BLaER1 (cell line): Measurements from ENCODE around the gene CCDC158.
"Not testable (repeated sequence)": the region's sequence is repeated elsewhere in the genome, so short reads cannot be mapped to it uniquely, and the experiment has no call there.

ENCODE experiments used
- H3K27ac ChIP-seq: shearing (Covaris generic); formaldehyde crosslinking; 2 replicates; pipeline ENCODE4 v1.8.1; 2022
- H3K27me3 ChIP-seq: shearing (Covaris generic); formaldehyde crosslinking; 2 replicates; pipeline ENCODE4 v1.8.1; 2022
- H3K36me3 ChIP-seq: shearing (Covaris generic); formaldehyde crosslinking; 2 replicates; pipeline ENCODE4 v1.8.1; 2022
- H3K4me1 ChIP-seq: shearing (Covaris generic); formaldehyde crosslinking; 2 replicates; pipeline ENCODE4 v1.8.1; 2022
- H3K4me2 ChIP-seq: shearing (Covaris generic); formaldehyde crosslinking; 2 replicates; pipeline ENCODE4 v1.8.1; 2022
- H3K4me3 ChIP-seq: shearing (Covaris generic); formaldehyde crosslinking; 2 replicates; pipeline ENCODE4 v1.8.1; 2022
- H3K9ac ChIP-seq: shearing (Covaris generic); formaldehyde crosslinking; 2 replicates; pipeline ENCODE4 v1.8.1; 2022
- H3K9me3 ChIP-seq: shearing (Covaris generic); formaldehyde crosslinking; 2 replicates; pipeline ENCODE4 v1.8.1; 2022
- H4K20me1 ChIP-seq: shearing (Covaris generic); formaldehyde crosslinking; 2 replicates; pipeline ENCODE4 v1.8.1; 2022
- Cebpa-rat ChIP-seq: shearing (Covaris generic); IDR thresholded peaks from 2 replicates; pipeline ENCODE4 v1.8.1; 2022

CCDC158 gene

GRCh38 chr4:76375703-76376102 lies 45.2 kb downstream of the CCDC158 start:
- Histone ChIP-seq H3K27ac (no peak overlapping the region), H3K36me3 (no peaks in the 10 kb centered on the region), H3K4me3 (no peak overlapping the region), H3K4me1 (no peaks in the 10 kb centered on the region), H4K20me1 (no peaks in the 10 kb centered on the region), H3K4me2 (no peak overlapping the region), H3K9ac (no peak overlapping the region), H3K9me3 (peaks cover 10% of the 10 kb centered on the region), H3K27me3 (no peaks in the 10 kb centered on the region)
- no peak for TF ChIP-seq Cebpa-rat

GRCh38 chr4:76374798-76375197 lies 46.1 kb downstream of the CCDC158 start:
- TF ChIP-seq Cebpa-rat = no peak
- Histone ChIP-seq H3K4me2 (no peak overlapping the region), H4K20me1 (no peaks in the 10 kb centered on the region), H3K9me3 (peaks cover 1% of the 10 kb centered on the region; the same call in 1 of the 2 replicates), H3K9ac (no peak overlapping the region), H3K27ac (no peak overlapping the region), H3K4me1 (no peaks in the 10 kb centered on the region), H3K4me3 (no peak overlapping the region), H3K27me3 (no peaks in the 10 kb centered on the region), H3K36me3 (no peaks in the 10 kb centered on the region)

- Histone ChIP-seq H3K4me1 (no peaks in the 10 kb centered on the region), H3K27me3 (no peaks in the 10 kb centered on the region), H3K27ac (no peak overlapping the region), H3K9me3 (no peaks in the 10 kb centered on the region), H3K9ac (no peak overlapping the region), H3K36me3 (no peaks in the 10 kb centered on the region), H4K20me1 (no peaks in the 10 kb centered on the region), H3K4me3 (no peak overlapping the region), H3K4me2 (no peak overlapping the region)
- no peak for TF ChIP-seq Cebpa-rat
These were observed 46.9 kb downstream of the CCDC158 start for GRCh38 chr4:76373919-76374552.

- Histone ChIP-seq H3K9ac (no peak overlapping the region), H3K27me3 (no peaks in the 10 kb centered on the region), H3K36me3 (no peaks in the 10 kb centered on the region), H3K4me3 (no peak overlapping the region), H3K27ac (no peak overlapping the region), H3K4me1 (no peaks in the 10 kb centered on the region), H3K4me2 (no peak overlapping the region), H4K20me1 (no peaks in the 10 kb centered on the region), H3K9me3 (no peaks in the 10 kb centered on the region)
- TF ChIP-seq Cebpa-rat = no peak
These were observed 54.2 kb downstream of the CCDC158 start for GRCh38 chr4:76366737-76367136.

GRCh38 chr4:76365636-76366035 lies 55.3 kb downstream of the CCDC158 start:
- H3K27me3 ChIP-seq = no peaks in the 10 kb centered on the region
- no peaks in the 10 kb centered on the region for H4K20me1 ChIP-seq
- no peaks in the 10 kb centered on the region for H3K36me3 ChIP-seq
- H3K27ac ChIP-seq = no peak overlapping the region
- TF ChIP-seq Cebpa-rat = no peak
- no peak overlapping the region for H3K9ac ChIP-seq
- H3K9me3 ChIP-seq = peaks cover 7% of the 10 kb centered on the region
- H3K4me2 ChIP-seq = no peak overlapping the region
- H3K4me1 ChIP-seq = no peaks in the 10 kb centered on the region
- H3K4me3 ChIP-seq = no peak overlapping the region

GRCh38 chr4:76364763-76365162 lies 56.2 kb downstream of the CCDC158 start:
- Histone ChIP-seq H3K9ac (no peak overlapping the region), H3K4me3 (no peak overlapping the region), H4K20me1 (no peaks in the 10 kb centered on the region), H3K27ac (no peak overlapping the region), H3K9me3 (peaks cover 16% of the 10 kb centered on the region), H3K36me3 (no peaks in the 10 kb centered on the region), H3K4me1 (no peaks in the 10 kb centered on the region), H3K27me3 (no peaks in the 10 kb centered on the region), H3K4me2 (no peak overlapping the region)
- TF ChIP-seq Cebpa-rat = no peak

GRCh38 chr4:76363556-76364290 lies 57.2 kb downstream of the CCDC158 start:
- Histone ChIP-seq H3K27me3 (no peaks in the 10 kb centered on the region), H3K9me3 (peaks cover 26% of the 10 kb centered on the region), H3K27ac (no peak overlapping the region), H3K4me2 (no peak overlapping the region), H3K4me1 (no peaks in the 10 kb centered on the region), H3K4me3 (no peak overlapping the region), H4K20me1 (no peaks in the 10 kb centered on the region), H3K9ac (no peak overlapping the region), H3K36me3 (no peaks in the 10 kb centered on the region)
- no peak for TF ChIP-seq Cebpa-rat

GRCh38 chr4:76361689-76362412 lies 59.1 kb downstream of the CCDC158 start:
- Histone ChIP-seq H3K4me2 (no peak overlapping the region), H3K4me3 (no peak overlapping the region), H3K4me1 (no peaks in the 10 kb centered on the region), H3K9me3 (peaks cover 42% of the 10 kb centered on the region), H3K36me3 (no peaks in the 10 kb centered on the region), H3K27me3 (no peaks in the 10 kb centered on the region), H4K20me1 (no peaks in the 10 kb centered on the region), H3K27ac (no peak overlapping the region), H3K9ac (no peak overlapping the region)
- no peak for TF ChIP-seq Cebpa-rat

GRCh38 chr4:76359881-76360466 lies 61.0 kb downstream of the CCDC158 start:
- H3K4me2 ChIP-seq, H3K27ac ChIP-seq, H3K27me3 ChIP-seq, H3K4me1 ChIP-seq, H3K9ac ChIP-seq, H3K4me3 ChIP-seq, H3K36me3 ChIP-seq, H4K20me1 ChIP-seq: not testable (repeated sequence)
- H3K9me3 ChIP-seq = peaks cover 42% of the 10 kb centered on the region

- peaks cover 42% of the 10 kb centered on the region for H3K9me3 ChIP-seq
- no peaks in the 10 kb centered on the region for H3K36me3 ChIP-seq
- H3K4me1 ChIP-seq = peaks cover 10% of the 10 kb centered on the region
- no peak overlapping the region for H3K4me3 ChIP-seq
- H4K20me1 ChIP-seq = no peaks in the 10 kb centered on the region
- no peak overlapping the region for H3K9ac ChIP-seq
- H3K4me2 ChIP-seq = no peak overlapping the region
- H3K27me3 ChIP-seq = no peaks in the 10 kb centered on the region
- TF ChIP-seq Cebpa-rat = no peak
- H3K27ac ChIP-seq = no peak overlapping the region
These were observed 63.0 kb downstream of the CCDC158 start for GRCh38 chr4:76357981-76358380.
